Measurements from ENCODE around the gene FAM111A. TPM values are rescaled to one million over a fixed set of nuclear protein-coding genes. Genes with fewer than 3 reads are reported as not detected.
A peak's percentile ranks its signal among the peaks of the same experiment; 100 is the strongest.
"Not testable (repeated sequence)": the region's sequence is repeated elsewhere in the genome, so short reads cannot be mapped to it uniquely, and the experiment has no call there.

The FAM111A gene
- polyA plus RNA-seq, 1 of the 3 experiments (the other 2 are of a cell fraction), result 5.9 TPM

- TF ChIP-seq ZBTB33 (IDR thresholded peaks at IDR 0.05; ENCODE audit: borderline replicate concordance, low read depth) (no peak; the same call in 1 of the 2 replicates), RFX5 (IDR thresholded peaks at IDR 0.05; ENCODE audit: low read length) (peak; percentile 85), SMC3 (IDR thresholded peaks at IDR 0.05; ENCODE audit: low read depth, low read length) (peak; percentile 18; the same call in 1 of the 2 replicates), RXRA (IDR thresholded peaks at IDR 0.05; ENCODE audit: borderline replicate concordance, low read depth) (no peak), ELF1 (IDR thresholded peaks at IDR 0.05) (peak; percentile 67), REST (IDR thresholded peaks at IDR 0.05; ENCODE audit: low read depth, low read length) (no peak), MXI1 (IDR thresholded peaks at IDR 0.05; ENCODE audit: low read depth, low read length) (0 out of 2 replicates have a peak, but pooled peaks have one; percentile 27), NFIC (IDR thresholded peaks at IDR 0.05; ENCODE audit: borderline replicate concordance) (no peak), FOXM1 (IDR thresholded peaks at IDR 0.05; ENCODE audit: low read depth) (no peak), MEF2A (IDR thresholded peaks at IDR 0.05; ENCODE audit: borderline replicate concordance, low read depth) (no peak)
Observed at GRCh38 chr11:59142530-59143507, at the start of gene FAM111A (continued).

GRCh38 chr11:59093576-59093975 lies 49.1 kb upstream of the FAM111A start:
- H4K20me1 ChIP-seq (ENCODE audit: insufficient read depth); H3K27ac ChIP-seq (ENCODE audit: low read depth in 2 of 2, low read length in 1 of 2); H3K79me2 ChIP-seq (ENCODE audit: insufficient read depth); H3K9me3 ChIP-seq; DNase-seq; H3K9ac ChIP-seq; H2AFZ ChIP-seq (ENCODE audit: low read depth); H3K27me3 ChIP-seq (ENCODE audit: insufficient read depth); H3F3A ChIP-seq (replicated peaks; ENCODE audit: insufficient read depth); POLR2A ChIA-PET; H3K4me2 ChIP-seq; H3K4me3 ChIP-seq (ENCODE audit: low read depth in 2 of 2, low read length in 1 of 2); H3K4me1 ChIP-seq (ENCODE audit: control insufficient read depth in 1 of 2, insufficient read depth in 2 of 2, low read depth in 1 of 2, low read length in 1 of 2); H3K9me2 ChIP-seq; H3K36me3 ChIP-seq (replicated peaks in 1 of 2; ENCODE audit: control insufficient read depth in 1 of 2, insufficient read depth in 2 of 2, low read length in 1 of 2): not testable (repeated sequence)
- CTCF ChIA-PET, result interaction anchor here (1.4 to 2.6 kb wide), 2 partner anchors 42 to 65 kb away, joined by 6 to 10 read pairs; no protein-coding TSS in a partner anchor

- H2AFZ ChIP-seq (ENCODE audit: low read depth); POLR2A ChIA-PET; H3K79me2 ChIP-seq (ENCODE audit: insufficient read depth); H3K27me3 ChIP-seq (ENCODE audit: insufficient read depth); H3K4me1 ChIP-seq (ENCODE audit: control insufficient read depth in 1 of 2, insufficient read depth in 2 of 2, low read depth in 1 of 2, low read length in 1 of 2); DNase-seq; H3K9ac ChIP-seq; H3K4me2 ChIP-seq; H3K27ac ChIP-seq (ENCODE audit: low read depth in 2 of 2, low read length in 1 of 2); H4K20me1 ChIP-seq (ENCODE audit: insufficient read depth); H3K9me3 ChIP-seq; H3K4me3 ChIP-seq (ENCODE audit: low read depth in 2 of 2, low read length in 1 of 2); H3K36me3 ChIP-seq (replicated peaks in 1 of 2; ENCODE audit: control insufficient read depth in 1 of 2, insufficient read depth in 2 of 2, low read length in 1 of 2); H3K9me2 ChIP-seq; H3F3A ChIP-seq (replicated peaks; ENCODE audit: insufficient read depth): not testable (repeated sequence)
- CTCF ChIA-PET, result interaction anchor here (2.6 to 3.8 kb wide), 3 partner anchors 40 to 63 kb away, joined by 10 to 43 read pairs (median 29); no protein-coding TSS in a partner anchor
- WGBS (ENCODE audit: low lambda C conversion rate), result 4% methylated on average over 1 of the region's 1 CpG
Observed at GRCh38 chr11:59095225-59095624, 47.4 kb upstream of the FAM111A start.

GRCh38 chr11:59095972-59096575 lies 46.6 kb upstream of the FAM111A start:
- H3K9me2 ChIP-seq; POLR2A ChIA-PET; H3K4me2 ChIP-seq; H3K27me3 ChIP-seq (ENCODE audit: insufficient read depth); H3K4me3 ChIP-seq (ENCODE audit: low read depth in 2 of 2, low read length in 1 of 2); H3K36me3 ChIP-seq (replicated peaks in 1 of 2; ENCODE audit: control insufficient read depth in 1 of 2, insufficient read depth in 2 of 2, low read length in 1 of 2); H3K9ac ChIP-seq; H3K79me2 ChIP-seq (ENCODE audit: insufficient read depth); H3F3A ChIP-seq (replicated peaks; ENCODE audit: insufficient read depth); H3K27ac ChIP-seq (ENCODE audit: low read depth in 2 of 2, low read length in 1 of 2); H2AFZ ChIP-seq (ENCODE audit: low read depth); H3K4me1 ChIP-seq (ENCODE audit: control insufficient read depth in 1 of 2, insufficient read depth in 2 of 2, low read depth in 1 of 2, low read length in 1 of 2); H4K20me1 ChIP-seq (ENCODE audit: insufficient read depth); H3K9me3 ChIP-seq; DNase-seq: not testable (repeated sequence)
- CTCF ChIA-PET, result interaction anchor here (0.8 to 3.8 kb wide), 4 partner anchors 10 to 62 kb away, joined by 3 to 43 read pairs (median 18); no protein-coding TSS in a partner anchor
- 22% methylated on average over 5 of the region's 5 CpGs for WGBS (ENCODE audit: low lambda C conversion rate)
